Medulla oblongata (tissue), 1 donor: ENCODE results near the gene NCEH1.
"Not testable (repeated sequence)": the region's sequence is repeated elsewhere in the genome, so short reads cannot be mapped to it uniquely, and the experiment has no call there.

Source experiments
- DNase-seq: peaks from one replicate; pipeline ENCODE4 v3.0.0-alpha.2; 2015; ENCODE audit errors: extremely low spot score

The NCEH1 gene

GRCh38 chr3:172707967-172708366, 2.9 kb downstream of the NCEH1 start:
- DNase-seq, result no peak

GRCh38 chr3:172707030-172707429, 3.8 kb downstream of the NCEH1 start:
- DNase-seq, result no peak

- no peak for DNase-seq
These were observed 5.7 kb downstream of the NCEH1 start for GRCh38 chr3:172705170-172705569.

GRCh38 chr3:172704001-172704400, 6.9 kb downstream of the NCEH1 start:
- DNase-seq, result no peak

GRCh38 chr3:172702731-172703130, 8.1 kb downstream of the NCEH1 start:
- DNase-seq, result not testable (repeated sequence)

GRCh38 chr3:172702256-172702655, 8.6 kb downstream of the NCEH1 start:
- DNase-seq, result no peak

- no peak for DNase-seq
These were observed 9.1 kb downstream of the NCEH1 start for GRCh38 chr3:172701751-172702150.

- DNase-seq, result no peak
These were observed 9.9 kb downstream of the NCEH1 start for GRCh38 chr3:172700936-172701455.

- no peak for DNase-seq
These were observed 10.6 kb downstream of the NCEH1 start for GRCh38 chr3:172700256-172700655.

- no peak for DNase-seq
These were observed 11.8 kb downstream of the NCEH1 start for GRCh38 chr3:172699031-172699430.

GRCh38 chr3:172698631-172699030, 12.2 kb downstream of the NCEH1 start:
- DNase-seq, result peak; percentile 71

- no peak for DNase-seq
These were observed 13.3 kb downstream of the NCEH1 start for GRCh38 chr3:172697558-172697957.

- no peak for DNase-seq
These were observed 14.5 kb downstream of the NCEH1 start for GRCh38 chr3:172696357-172696756.

GRCh38 chr3:172694573-172695246, 16.2 kb downstream of the NCEH1 start:
- no peak for DNase-seq

- DNase-seq, result peak; percentile 48
These were observed 18.0 kb downstream of the NCEH1 start for GRCh38 chr3:172692751-172693338.

- DNase-seq, result no peak
These were observed 19.9 kb downstream of the NCEH1 start for GRCh38 chr3:172690936-172691335.

- DNase-seq, result no peak
These were observed 22.3 kb downstream of the NCEH1 start for GRCh38 chr3:172688588-172688987.

- DNase-seq, result no peak
These were observed 23.4 kb downstream of the NCEH1 start for GRCh38 chr3:172687501-172687900.

- DNase-seq, result no peak
These were observed 25.3 kb downstream of the NCEH1 start for GRCh38 chr3:172685331-172686214.

- no peak for DNase-seq
These were observed 30.2 kb downstream of the NCEH1 start for GRCh38 chr3:172680684-172681083.

GRCh38 chr3:172679599-172679998, 31.3 kb downstream of the NCEH1 start:
- DNase-seq, result no peak

- DNase-seq, result peak; percentile 56
These were observed 32.8 kb downstream of the NCEH1 start for GRCh38 chr3:172678068-172678467.
